ENCODE results near the gene GJC3. TPM values are rescaled to one million over a fixed set of nuclear protein-coding genes. Genes with fewer than 3 reads are reported as not detected.

Gene GJC3
- total and polyA plus RNA-seq, 9 of the 15 experiments (the other 6 are each of a cell fraction or from before 2014, with no cell fraction given), result 0.10 to 0.45 (median 0.28) TPM; not detected in 1

GRCh38 chr7:99929730-99930053 is 272 bp upstream of the GJC3 start:
- no peak overlapping the region; a peak in 1 of 4 replicates for H3K9ac ChIP-seq (ENCODE audit: insufficient read depth in 1 of 2, low read depth in 2 of 2, low read length in 2 of 2)
- H3K27ac ChIP-seq (ENCODE audit: extremely low read depth, low read depth, low read length), result no peak overlapping the region
- H3K4me1 ChIP-seq (replicated peaks in 1 of 2; ENCODE audit: control insufficient read depth in 2 of 2, insufficient read depth in 2 of 2, low read length in 2 of 2), result peaks cover 3 to 10% of the 10 kb centered on the region in 2 experiments; a peak in 4 of 5 replicates
- intact Hi-C loops (cut with micrococcal nuclease) (loop anchor here (1.0 kb wide), 1 partner anchor 62 kb away; no protein-coding TSS in a partner anchor), in situ Hi-C loops (cut with MboI) (no loop called here)
- no peaks in the 10 kb centered on the region for H3K79me2 ChIP-seq (ENCODE audit: control insufficient read depth, insufficient read depth, low read length)
- ATAC-seq (no peak; the same call in 2 of the 3 replicates), DNase-seq (ENCODE audit: extremely low read depth in 1 of 4, low spot score in 3 of 4) (no peak), FAIRE-seq (no peak)
- H3K27me3 ChIP-seq (ENCODE audit: control insufficient read depth in 2 of 2, insufficient read depth in 2 of 2, low read length in 2 of 2), result peaks cover 6 to 22% of the 10 kb centered on the region in 2 experiments; a peak in 3 of 5 replicates
- CTCF ChIA-PET (ENCODE audit: low intra/inter-chr PET ratio), result interaction anchor here (0.7 to 0.8 kb wide), 2 partner anchors 16 to 20 kb away, joined by 3 to 4 read pairs; no protein-coding TSS in a partner anchor
- TF ChIP-seq ZNF134 (CRISPR knock-in tag; conservative IDR thresholded peaks at IDR 0.05) (no peak), ATF1 (CRISPR knock-in tag; IDR thresholded peaks at IDR 0.05) (no peak), ATF1 (tag; IDR thresholded peaks at IDR 0.05) (0 out of 2 replicates have a peak, but pooled peaks have one; percentile 2), ARID3A (IDR thresholded peaks at IDR 0.05; ENCODE audit: borderline replicate concordance, low read depth, low read length) (peak; percentile 56; the same call in 1 of the 2 replicates), ESRRA (IDR thresholded peaks at IDR 0.05; ENCODE audit: borderline replicate concordance, low read depth) (0 out of 2 replicates have a peak, but pooled peaks have one; percentile 1)
- no TSS peak for BruUV-seq (replicated peaks)
- peak overlapping the region; percentile 68 for H3K4me2 ChIP-seq (ENCODE audit: insufficient read depth, low read length)
- H3K9me3 ChIP-seq (replicated peaks; ENCODE audit: control insufficient read depth, insufficient read depth, low read depth, low read length), result no peaks in the 10 kb centered on the region
- no peaks in the 10 kb centered on the region for H4K20me1 ChIP-seq (replicated peaks; ENCODE audit: control insufficient read depth, insufficient read depth, low read length)
- no peaks in the 10 kb centered on the region for H3K36me3 ChIP-seq (ENCODE audit: control insufficient read depth, insufficient read depth, low read length)
- POLR2A ChIA-PET, result interaction anchor here (0.5 to 1.3 kb wide), 6 partner anchors 8 to 38 kb away, joined by 3 to 5 read pairs (median 3); partner anchors contain the start of gene TRIM4
- no peaks in the 10 kb centered on the region for H3K9me1 ChIP-seq (ENCODE audit: control insufficient read depth, insufficient read depth, low read length)
- peak overlapping the region; percentile 75; the same call in 1 of the 2 replicates for H2AFZ ChIP-seq (ENCODE audit: low read depth, low read length)
- no peak overlapping the region for H3K4me3 ChIP-seq
- 0% methylated on average over 1 of the region's 2 CpGs for WGBS (ENCODE audit: insufficient coverage, low coverage, missing lambda C conversion rate)

All from K562 (cell line).